HCT116 (cell line): ENCODE data around the gene ZFP36L2. TPM values are rescaled to one million over a fixed set of nuclear protein-coding genes. Genes with fewer than 3 reads are reported as not detected.

ENCODE experiments used
- ATAC-seq: fragments of 200-7000 bp; cut with Tn5 transposase; 2 replicates; pipeline ENCODE4 v1.9.1; 2020; ENCODE audit warnings: mild to moderate bottlenecking, moderate library complexity
- BruUV-seq: library from RNA; stranded (reverse); fragments of 400-500 nt; replicated peaks from 2 replicates; lab custom pipeline; 2021; lab: Mats Ljungman, UMichigan
- CTCF ChIA-PET: fragments of 300-600 bp; sonication (Branson Sonifier 250); formaldehyde crosslinking; loops from one replicate; lab custom pipeline; 2021; ENCODE audit warnings: antibody characterized with exemption; lab: Charles Lee
- POLR2A ChIA-PET: fragments of 300-600, 350-600 bp; sonication (Branson Sonifier 250); formaldehyde crosslinking; loops from one replicate; lab custom pipeline; 2021; ENCODE audit warnings: antibody characterized with exemption; lab: Charles Lee
- RAD21 ChIA-PET, 2 experiments: fragments of 300-600 bp; sonication (Branson Sonifier 250); formaldehyde crosslinking; loops; one replicate each; lab custom pipeline; 2023; ENCODE audit warnings: low total read pairs in 2 of 2; ENCODE audit not compliant: uncharacterized antibody in 2 of 2, unreplicated experiment in 2 of 2, low non-redundant PET in 1 of 2; lab: Charles Lee
- DNase-seq: peaks from one replicate; pipeline ENCODE4 v3.0.0-alpha.2; 2010; ENCODE audit warnings: low read depth, low spot score
- H2AFZ ChIP-seq: fragments of 200-600 bp; shearing (Covaris generic), sonication (generic); 2 replicates; pipeline ENCODE4 v1.6.1; 2017; ENCODE audit warnings: low read depth, mixed run types, mixed read lengths, antibody characterized with exemption, low read length; ENCODE audit not compliant: poor library complexity, severe bottlenecking
- H3K27ac ChIP-seq: 2 replicates; pipeline ENCODE4 v1.5.1; 2012; ENCODE audit warnings: low read depth, low read length
- H3K27me3 ChIP-seq: fragments of 200-600 bp; sonication (generic); 2 replicates; pipeline ENCODE4 v1.6.1; 2016; ENCODE audit warnings: mixed run types, low read length, mixed read lengths; ENCODE audit not compliant: insufficient read depth
- H3K36me3 ChIP-seq, 2 experiments: fragments of 200-500 bp in 1 of 2; fragments of 200-600 bp in 1 of 2; sonication (Bioruptor generic) in 1 of 2; sonication (generic) in 1 of 2; 2 replicates each; pipeline versions ENCODE4 v1.5.1 to v1.6.1; 2014 to 2016; ENCODE audit warnings: low read length in 2 of 2, inconsistent platforms in 1 of 2, mixed read lengths in 1 of 2, mixed run types in 1 of 2; ENCODE audit not compliant: insufficient read depth in 2 of 2, control insufficient read depth in 1 of 2
- H3K4me1 ChIP-seq, 2 experiments: fragments of 200-600 bp in 1 of 2; sonication (generic) in 1 of 2; 2 replicates each; pipeline versions ENCODE4 v1.5.1 to v1.6.1; 2012 to 2017; ENCODE audit warnings: low read length in 2 of 2, inconsistent platforms in 1 of 2, mild to moderate bottlenecking in 1 of 2, mixed read lengths in 1 of 2, mixed run types in 1 of 2, moderate library complexity in 1 of 2; ENCODE audit not compliant: insufficient read depth in 2 of 2, control insufficient read depth in 1 of 2
- H3K4me2 ChIP-seq: fragments of 200-600 bp; sonication (generic); 2 replicates; pipeline ENCODE4 v1.6.1; 2017; ENCODE audit warnings: mixed run types, low read length, mixed read lengths
- H3K4me3 ChIP-seq, 2 experiments: fragments of 200-600 bp in 1 of 2; sonication (generic) in 1 of 2; replicated peaks in 1 of 2; 2 replicates each; pipeline ENCODE4 v1.5.1; 2011 to 2016; ENCODE audit warnings: low read length in 2 of 2, control low read depth in 1 of 2, low read depth in 1 of 2, mild to moderate bottlenecking in 1 of 2, mixed read lengths in 1 of 2, mixed run types in 1 of 2
- H3K79me2 ChIP-seq: fragments of 200-600 bp; sonication (generic); 2 replicates; pipeline ENCODE4 v1.6.1; 2017; ENCODE audit warnings: mild to moderate bottlenecking, mixed run types, low read length, moderate library complexity, mixed read lengths; ENCODE audit not compliant: insufficient read depth
- H3K9ac ChIP-seq: fragments of 200-600 bp; sonication (generic); 2 replicates; pipeline ENCODE4 v1.6.1; 2016; ENCODE audit warnings: low read length, mixed read lengths
- H3K9me2 ChIP-seq: fragments of 200-600 bp; sonication (generic), shearing (Covaris generic); 2 replicates; pipeline ENCODE4 v1.6.1; 2017; ENCODE audit warnings: mixed run types, mild to moderate bottlenecking, moderate library complexity; ENCODE audit not compliant: insufficient read depth
- H3K9me3 ChIP-seq, 2 experiments: fragments of 200-500 bp in 1 of 2; fragments of 200-600 bp in 1 of 2; sonication (Bioruptor generic) in 1 of 2; sonication (generic) in 1 of 2; 2 replicates each; pipeline ENCODE4 v1.6.1; 2014 to 2017; ENCODE audit warnings: low read length in 2 of 2, mixed read lengths in 2 of 2, inconsistent platforms in 1 of 2, low read depth in 1 of 2, mild to moderate bottlenecking in 1 of 2, mixed run types in 1 of 2, moderate library complexity in 1 of 2; ENCODE audit not compliant: control insufficient read depth in 1 of 2, insufficient read depth in 1 of 2
- H4K20me1 ChIP-seq: fragments of 200-600 bp; sonication (generic), shearing (Covaris generic); 2 replicates; pipeline ENCODE4 v1.6.1; 2017; ENCODE audit warnings: mixed run types, mild to moderate bottlenecking, moderate library complexity; ENCODE audit not compliant: insufficient read depth
- CBX3 ChIP-seq: IDR thresholded peaks from 2 replicates; pipeline ENCODE4 v1.6.1; 2012; ENCODE audit warnings: low read depth
- EGR1 ChIP-seq: IDR thresholded peaks from 2 replicates; pipeline ENCODE4 v1.6.1; 2012; ENCODE audit warnings: low read depth
- EZH2 ChIP-seq: fragments of 200-600 bp; sonication (generic); IDR thresholded peaks from 2 replicates; pipeline ENCODE4 v1.6.1; 2017; ENCODE audit warnings: antibody characterized with exemption, mixed run types
- JUND ChIP-seq: IDR thresholded peaks from 2 replicates; pipeline ENCODE4 v1.6.1; 2012
- RAD21 ChIP-seq: IDR thresholded peaks from 2 replicates; pipeline ENCODE4 v1.6.1; 2012; ENCODE audit warnings: low read depth, mild to moderate bottlenecking
- ZFX ChIP-seq: fragments of 450-650 bp; IDR thresholded peaks from 2 replicates; pipeline ENCODE4 v1.6.1; 2017
- ZNF274 ChIP-seq: fragments of 200-500 bp; sonication (Bioruptor generic); IDR thresholded peaks from 2 replicates; pipeline ENCODE4 v1.6.1; 2014; ENCODE audit warnings: mild to moderate bottlenecking, low read depth, low read length, inconsistent platforms
- intact Hi-C: fragments of 100-400 bp; cut with micrococcal nuclease; formaldehyde crosslinking; loops from 2 replicates; pipeline ENCODE4 v1.10.0; 2022
- total RNA-seq: library from RNA; stranded (reverse); gene quantifications from one replicate; pipeline ENCODE4 v1.2.1, GENCODE V29; 2021; ENCODE audit not compliant: unreplicated experiment
- TF ChIP-seq, protein P1 (sequence below): IDR thresholded peaks from 2 replicates; pipeline ENCODE4 v1.6.1; 2012
- TF ChIP-seq, protein P2 (sequence below): IDR thresholded peaks from 2 replicates; pipeline ENCODE4 v1.6.1; 2012; ENCODE audit warnings: low read depth

ZFP36L2 gene
- total RNA-seq, 1 experiment from 2014 or later: 30.3 TPM

DNA sequence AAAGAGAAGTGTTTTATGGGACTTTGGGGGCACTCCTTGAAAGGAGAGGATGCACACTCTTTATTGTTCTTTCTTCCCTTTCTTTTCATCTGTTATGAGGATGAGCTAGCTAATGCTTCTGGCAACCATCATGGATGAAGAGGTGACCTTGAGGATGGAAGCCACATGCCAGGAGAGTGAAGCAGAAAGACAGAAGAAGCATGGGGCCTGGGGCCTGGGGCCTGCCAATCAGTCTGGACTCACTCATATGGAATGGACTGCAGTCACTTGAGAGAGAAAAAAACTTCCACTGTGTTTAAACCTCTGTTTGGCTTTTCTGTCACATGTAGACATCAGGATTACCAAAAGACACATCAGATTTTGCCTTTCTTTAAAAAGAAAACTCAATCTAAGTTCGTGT lies 35.8 kb upstream of the ZFP36L2 start (continued):
- TF ChIP-seq, protein P1, sequence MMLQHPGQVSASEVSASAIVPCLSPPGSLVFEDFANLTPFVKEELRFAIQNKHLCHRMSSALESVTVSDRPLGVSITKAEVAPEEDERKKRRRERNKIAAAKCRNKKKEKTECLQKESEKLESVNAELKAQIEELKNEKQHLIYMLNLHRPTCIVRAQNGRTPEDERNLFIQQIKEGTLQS: no peak
- TF ChIP-seq, all 23 proteins: peak for 0

DNA sequence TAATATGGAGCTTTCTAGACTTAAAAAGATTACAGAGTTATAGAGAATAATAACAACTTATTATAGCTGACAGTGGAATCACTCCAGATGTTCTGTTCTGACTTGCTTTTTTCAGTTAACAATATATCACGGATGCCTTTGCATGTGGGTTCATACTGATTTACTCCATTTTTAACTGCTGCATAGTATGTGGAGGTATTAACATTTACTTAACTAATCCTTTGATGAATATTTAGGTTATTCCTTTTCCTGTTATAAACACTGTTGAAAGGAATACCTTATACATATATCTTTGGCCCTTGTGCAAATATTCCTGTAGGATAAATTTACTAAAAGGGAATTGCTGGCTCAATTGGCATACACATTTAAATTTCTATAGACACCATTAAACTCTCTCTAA lies 33.1 kb upstream of the ZFP36L2 start:
- Histone ChIP-seq H3K4me3 (no peak overlapping the region), H3K9me2 (no peaks in the 10 kb centered on the region), H3K79me2 (no peaks in the 10 kb centered on the region), H3K27ac (no peak overlapping the region), H3K4me2 (no peak overlapping the region), H2AFZ (no peak overlapping the region), H3K9me3 (no peaks in the 10 kb centered on the region), H3K36me3 (no peaks in the 10 kb centered on the region), H3K4me1 (peaks cover 14 to 18% of the 10 kb centered on the region in 2 experiments), H3K9ac (no peak overlapping the region), H4K20me1 (no peaks in the 10 kb centered on the region), H3K27me3 (no peaks in the 10 kb centered on the region)
- ChIA-PET POLR2A (no interaction called here), CTCF (interaction anchor here (1.0 kb wide), 1 partner anchor 31 kb away, joined by 3 read pairs; no protein-coding TSS in a partner anchor), RAD21 (no interaction called here)
- ATAC-seq (no peak), DNase-seq (no peak)
- intact Hi-C loops: no loop called here
- BruUV-seq: no TSS peak
- TF ChIP-seq ZFX (no peak), EGR1 (no peak), CBX3 (no peak)

DNA sequence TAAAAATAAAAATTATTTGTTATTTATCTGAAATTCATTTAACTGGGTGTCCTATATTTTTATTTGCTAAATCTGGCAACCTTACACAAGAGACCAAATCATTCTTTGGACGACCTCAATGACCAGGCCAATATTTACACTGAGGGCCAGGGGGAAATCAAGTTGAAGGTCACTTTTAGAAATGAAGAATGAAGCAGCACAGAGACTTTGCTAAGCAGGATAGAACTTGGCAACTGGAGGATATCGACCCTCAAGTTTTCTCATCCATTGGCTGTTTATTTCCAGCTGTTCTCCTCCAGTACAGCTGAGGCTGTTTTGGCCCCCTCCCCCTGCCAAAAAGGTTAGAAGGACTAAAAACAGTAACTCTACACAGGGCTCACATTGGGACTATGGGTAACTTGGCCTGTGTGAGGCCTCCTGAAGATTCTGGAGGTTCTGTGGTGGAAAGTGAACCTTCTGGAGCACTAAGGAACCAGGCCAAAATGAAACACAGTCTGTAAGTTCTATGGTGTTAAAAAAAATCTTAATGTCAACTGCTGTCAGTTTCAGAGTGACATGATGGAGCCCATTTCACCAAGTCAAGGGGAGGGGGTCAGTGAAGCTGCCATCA lies 32.2 kb upstream of the ZFP36L2 start:
- POLR2A ChIA-PET: no interaction called here
- Histone ChIP-seq H2AFZ (no peak overlapping the region), H3K9me3 (no peaks in the 10 kb centered on the region), H3K79me2 (no peaks in the 10 kb centered on the region), H3K4me1 (peaks cover 14 to 19% of the 10 kb centered on the region in 2 experiments), H3K36me3 (no peaks in the 10 kb centered on the region), H3K9me2 (no peaks in the 10 kb centered on the region), H3K9ac (no peak overlapping the region), H3K4me2 (no peak overlapping the region), H3K27ac (no peak overlapping the region), H4K20me1 (no peaks in the 10 kb centered on the region), H3K4me3 (no peak overlapping the region), H3K27me3 (no peaks in the 10 kb centered on the region)
- RAD21 ChIA-PET: no interaction called here
- TF ChIP-seq RAD21: no peak
- TF ChIP-seq, protein P1: no peak
- TF ChIP-seq, protein P2, sequence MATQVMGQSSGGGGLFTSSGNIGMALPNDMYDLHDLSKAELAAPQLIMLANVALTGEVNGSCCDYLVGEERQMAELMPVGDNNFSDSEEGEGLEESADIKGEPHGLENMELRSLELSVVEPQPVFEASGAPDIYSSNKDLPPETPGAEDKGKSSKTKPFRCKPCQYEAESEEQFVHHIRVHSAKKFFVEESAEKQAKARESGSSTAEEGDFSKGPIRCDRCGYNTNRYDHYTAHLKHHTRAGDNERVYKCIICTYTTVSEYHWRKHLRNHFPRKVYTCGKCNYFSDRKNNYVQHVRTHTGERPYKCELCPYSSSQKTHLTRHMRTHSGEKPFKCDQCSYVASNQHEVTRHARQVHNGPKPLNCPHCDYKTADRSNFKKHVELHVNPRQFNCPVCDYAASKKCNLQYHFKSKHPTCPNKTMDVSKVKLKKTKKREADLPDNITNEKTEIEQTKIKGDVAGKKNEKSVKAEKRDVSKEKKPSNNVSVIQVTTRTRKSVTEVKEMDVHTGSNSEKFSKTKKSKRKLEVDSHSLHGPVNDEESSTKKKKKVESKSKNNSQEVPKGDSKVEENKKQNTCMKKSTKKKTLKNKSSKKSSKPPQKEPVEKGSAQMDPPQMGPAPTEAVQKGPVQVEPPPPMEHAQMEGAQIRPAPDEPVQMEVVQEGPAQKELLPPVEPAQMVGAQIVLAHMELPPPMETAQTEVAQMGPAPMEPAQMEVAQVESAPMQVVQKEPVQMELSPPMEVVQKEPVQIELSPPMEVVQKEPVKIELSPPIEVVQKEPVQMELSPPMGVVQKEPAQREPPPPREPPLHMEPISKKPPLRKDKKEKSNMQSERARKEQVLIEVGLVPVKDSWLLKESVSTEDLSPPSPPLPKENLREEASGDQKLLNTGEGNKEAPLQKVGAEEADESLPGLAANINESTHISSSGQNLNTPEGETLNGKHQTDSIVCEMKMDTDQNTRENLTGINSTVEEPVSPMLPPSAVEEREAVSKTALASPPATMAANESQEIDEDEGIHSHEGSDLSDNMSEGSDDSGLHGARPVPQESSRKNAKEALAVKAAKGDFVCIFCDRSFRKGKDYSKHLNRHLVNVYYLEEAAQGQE: no peak
- no peak for TF ChIP-seq JUND
- no peak for TF ChIP-seq CBX3
- TF ChIP-seq ZNF274: no peak
- TF ChIP-seq EZH2: no peak
- CTCF ChIA-PET: interaction anchor here (1.0 kb wide), 1 partner anchor 30 kb away, joined by 3 read pairs; no protein-coding TSS in a partner anchor
- ATAC-seq: no peak
- BruUV-seq: no TSS peak
- intact Hi-C loops: no loop called here
- no peak for DNase-seq
